RPMI8226 (cell line): ENCODE results near the gene ELMOD3.
"Not testable (repeated sequence)": the region's sequence is repeated elsewhere in the genome, so short reads cannot be mapped to it uniquely, and the experiment has no call there.

Source experiments
- DNase-seq: peaks from one replicate; pipeline ENCODE4 v3.0.0-alpha.2; 2015

The ELMOD3 gene

GRCh38 chr2:85329701-85330100, 24.9 kb upstream of the ELMOD3 start:
- not testable (repeated sequence) for DNase-seq

- peak; percentile 51 for DNase-seq
These were observed 23.5 kb upstream of the ELMOD3 start for GRCh38 chr2:85330839-85331636.

GRCh38 chr2:85333877-85334276, 20.7 kb upstream of the ELMOD3 start:
- not testable (repeated sequence) for DNase-seq

GRCh38 chr2:85334928-85335327, 19.6 kb upstream of the ELMOD3 start:
- no peak for DNase-seq

- no peak for DNase-seq
These were observed 14.3 kb upstream of the ELMOD3 start for GRCh38 chr2:85340034-85340892.

GRCh38 chr2:85341269-85342029, 13.1 kb upstream of the ELMOD3 start:
- DNase-seq, result no peak

GRCh38 chr2:85342156-85342555, 12.4 kb upstream of the ELMOD3 start:
- no peak for DNase-seq

- not testable (repeated sequence) for DNase-seq
These were observed 11.2 kb upstream of the ELMOD3 start for GRCh38 chr2:85343207-85343895.

GRCh38 chr2:85344356-85344954, 10.1 kb upstream of the ELMOD3 start:
- no peak for DNase-seq

GRCh38 chr2:85347599-85347998, 7.0 kb upstream of the ELMOD3 start:
- no peak for DNase-seq

GRCh38 chr2:85353876-85354285, 688 bp upstream of the ELMOD3 start:
- peak; percentile 34 for DNase-seq

GRCh38 chr2:85355073-85355410, 473 bp downstream of the ELMOD3 start:
- no peak for DNase-seq

GRCh38 chr2:85355521-85355920, 952 bp downstream of the ELMOD3 start:
- DNase-seq, result no peak

- DNase-seq, result no peak
These were observed 1.6 kb downstream of the ELMOD3 start for GRCh38 chr2:85356186-85356585.

GRCh38 chr2:85357736-85358135, 3.2 kb downstream of the ELMOD3 start:
- DNase-seq, result no peak

GRCh38 chr2:85362653-85363387, 8.3 kb downstream of the ELMOD3 start:
- not testable (repeated sequence) for DNase-seq

- DNase-seq, result no peak
These were observed 12.6 kb downstream of the ELMOD3 start for GRCh38 chr2:85367180-85367579.

- DNase-seq, result no peak
These were observed 14.4 kb downstream of the ELMOD3 start for GRCh38 chr2:85368921-85369320.

- no peak for DNase-seq
These were observed 14.9 kb downstream of the ELMOD3 start for GRCh38 chr2:85369500-85369899.

- DNase-seq, result no peak
These were observed 16.5 kb downstream of the ELMOD3 start for GRCh38 chr2:85371045-85371444.

- DNase-seq, result no peak
These were observed 21.9 kb downstream of the ELMOD3 start for GRCh38 chr2:85376291-85377065.
